Endodermal cell (in vitro differentiated cells): ENCODE measurements around the gene OR13J1. TPM values are rescaled to one million over a fixed set of nuclear protein-coding genes. Genes with fewer than 3 reads are reported as not detected.

Source experiments
- DNase-seq: peaks from one replicate; pipeline ENCODE4 v3.0.0-alpha.2; 2017
- H3K27ac ChIP-seq: 2 replicates; pipeline ENCODE4 v1.5.1; 2013; ENCODE audit warnings: mild to moderate bottlenecking, low read depth, low read length, moderate library complexity
- H3K27me3 ChIP-seq: 2 replicates; pipeline ENCODE4 v1.6.1; 2013; ENCODE audit warnings: mild to moderate bottlenecking, low read length, moderate library complexity; ENCODE audit not compliant: insufficient read depth, control insufficient read depth, poor library complexity, severe bottlenecking
- H3K36me3 ChIP-seq: 2 replicates; pipeline ENCODE4 v1.7.0; 2013; ENCODE audit warnings: mild to moderate bottlenecking, low read length, moderate library complexity; ENCODE audit not compliant: control insufficient read depth, insufficient read depth
- H3K4me1 ChIP-seq: one replicate; pipeline ENCODE4 v1.7.0; 2013; ENCODE audit warnings: low read length; ENCODE audit not compliant: control insufficient read depth, insufficient read depth
- H3K4me3 ChIP-seq: 2 replicates; pipeline ENCODE4 v1.5.1; 2013; ENCODE audit warnings: mild to moderate bottlenecking, low read length, moderate library complexity
- H3K9ac ChIP-seq: 2 replicates; pipeline ENCODE4 v1.6.1; 2013; ENCODE audit warnings: mild to moderate bottlenecking, low read length, moderate library complexity; ENCODE audit not compliant: poor library complexity, severe bottlenecking; ENCODE audit errors: extremely low read depth
- H3K9me3 ChIP-seq: 2 replicates; pipeline ENCODE4 v1.6.1; 2013; ENCODE audit warnings: mild to moderate bottlenecking, low read length, moderate library complexity; ENCODE audit not compliant: control insufficient read depth
- H3K27ac Mint-ChIP-seq: 2 replicates; pipeline ENCODE4 v1.8.0; 2020; ENCODE audit warnings: mixed read lengths
- H3K27me3 Mint-ChIP-seq: 2 replicates; pipeline ENCODE4 v1.8.0; 2021; ENCODE audit warnings: mild to moderate bottlenecking, mixed read lengths; ENCODE audit not compliant: insufficient read depth
- H3K36me3 Mint-ChIP-seq: 2 replicates; pipeline ENCODE4 v1.8.0; 2020; ENCODE audit warnings: low read depth, mixed read lengths
- H3K4me1 Mint-ChIP-seq: 2 replicates; pipeline ENCODE4 v1.8.0; 2020; ENCODE audit warnings: mixed read lengths
- H3K4me3 Mint-ChIP-seq: 2 replicates; pipeline ENCODE4 v1.8.0; 2020; ENCODE audit warnings: mild to moderate bottlenecking, moderate library complexity, mixed read lengths
- H3K9me3 Mint-ChIP-seq: 2 replicates; pipeline ENCODE4 v1.8.0; 2020; ENCODE audit warnings: mild to moderate bottlenecking, mixed read lengths
- CTCF ChIP-seq: fragments of 200-600 bp; sonication (generic); conservative IDR thresholded peaks from 2 replicates; pipeline ENCODE4 v1.5.0; 2021; ENCODE audit warnings: antibody characterized with exemption, mild to moderate bottlenecking
- WGBS, 2 experiments: methylation state at CpG; one replicate each; pipeline versions ENCODE4 v1.1.5 to v1.1.7; 2013; ENCODE audit warnings: missing lambda C conversion rate in 2 of 2, mixed read lengths in 1 of 2; ENCODE audit not compliant: insufficient coverage in 1 of 2, insufficient read length in 1 of 2; 5-methylcytosine and 5-hydroxymethylcytosine counted together
- total RNA-seq, 2 donors: library from RNA; stranded (reverse); fragmentation: NEBNext Ultra II Directional in 1 of 2; extraction: Animal tissue kit (Norgen Biotek cat#: 25700) in 1 of 2; gene quantifications; 2 replicates in 1 of 2; 3 replicates in 1 of 2; pipeline ENCODE4 v1.2.1, GENCODE V29; 2021

The OR13J1 gene
- total RNA-seq, 2 donors from 2014 or later: not detected

- H3K9me3 Mint-ChIP-seq: no peaks in the 10 kb centered on the region
- no peak overlapping the region for H3K4me3 Mint-ChIP-seq
- H3K36me3 ChIP-seq: no peaks in the 10 kb centered on the region
- 92 to 95% methylated on average over 29 to 34 of the region's 34 CpGs for WGBS, 2 experiments
- no peaks in the 10 kb centered on the region for H3K27me3 ChIP-seq
- H3K9ac ChIP-seq: no peak overlapping the region
- H3K4me1 ChIP-seq: peaks cover 13% of the 10 kb centered on the region
- peaks cover 29% of the 10 kb centered on the region for H3K4me1 Mint-ChIP-seq
- no peak overlapping the region for H3K27ac ChIP-seq
- H3K9me3 ChIP-seq: no peaks in the 10 kb centered on the region
- TF ChIP-seq CTCF: peak; percentile 13
- H3K4me3 ChIP-seq: no peak overlapping the region
- peak; percentile 65 for DNase-seq
- H3K27me3 Mint-ChIP-seq: peaks cover 8% of the 10 kb centered on the region
- no peak overlapping the region for H3K27ac Mint-ChIP-seq
- no peaks in the 10 kb centered on the region for H3K36me3 Mint-ChIP-seq
These were observed 39.7 kb upstream of the OR13J1 start for GRCh38 chr9:35909687-35910612.

GRCh38 chr9:35909274-35909673 is 39.1 kb upstream of the OR13J1 start, which contains the start of gene SPAAR:
Gene SPAAR (plus strand): TSS chr9:35909490. CDS start chr9:35910464, 974 bp downstream.
- 91 to 93% methylated on average over 10 to 11 of the region's 11 CpGs for WGBS, 2 experiments
- peaks cover 13% of the 10 kb centered on the region for H3K4me1 ChIP-seq
- Mint-ChIP-seq H3K4me1 (peaks cover 29% of the 10 kb centered on the region), H3K36me3 (no peaks in the 10 kb centered on the region), H3K9me3 (no peaks in the 10 kb centered on the region), H3K4me3 (no peak within 1 kb of the TSS), H3K27ac (peak within 1 kb of the TSS; percentile 75), H3K27me3 (peaks cover 11% of the 10 kb centered on the region)
- H3K27me3 ChIP-seq: no peaks in the 10 kb centered on the region
- H3K4me3 ChIP-seq: no peak within 1 kb of the TSS
- DNase-seq: peak; percentile 73
- H3K9ac ChIP-seq: no peak within 1 kb of the TSS
- no peak for TF ChIP-seq CTCF
- H3K36me3 ChIP-seq: no peaks in the 10 kb centered on the region
- H3K9me3 ChIP-seq: no peaks in the 10 kb centered on the region
- peak within 1 kb of the TSS; percentile 85 for H3K27ac ChIP-seq

GRCh38 chr9:35908504-35909125 is 38.4 kb upstream of the OR13J1 start:
- TF ChIP-seq CTCF: no peak
- no peak for DNase-seq
- Mint-ChIP-seq H3K4me3 (no peak overlapping the region), H3K27me3 (peaks cover 11% of the 10 kb centered on the region), H3K9me3 (no peaks in the 10 kb centered on the region), H3K27ac (peak overlapping the region; percentile 44), H3K4me1 (peaks cover 29% of the 10 kb centered on the region), H3K36me3 (no peaks in the 10 kb centered on the region)
- WGBS, 2 experiments: 85 to 93% methylated on average over 7 to 9 of the region's 9 CpGs
- Histone ChIP-seq H3K9ac (no peak overlapping the region), H3K27ac (peak overlapping the region; percentile 85), H3K27me3 (no peaks in the 10 kb centered on the region), H3K4me1 (peaks cover 13% of the 10 kb centered on the region), H3K9me3 (no peaks in the 10 kb centered on the region), H3K4me3 (no peak overlapping the region), H3K36me3 (no peaks in the 10 kb centered on the region)
